Anterior cingulate cortex (tissue), 58 donors: ENCODE measurements around the gene R3HDM4.

Experiments
- DNase-seq, 58 donors: peaks; one replicate each; lab custom pipeline; 2025; lab: John Stamatoyannopoulos, UW

R3HDM4 gene

GRCh38 chr19:932648-933552, 19.9 kb upstream of the R3HDM4 start:
- DNase-seq, result peak in 2 of 58 donors; percentile 8 to 49

- DNase-seq, result no peak
Observed at GRCh38 chr19:931860-932647, 19.0 kb upstream of the R3HDM4 start.

DNA sequence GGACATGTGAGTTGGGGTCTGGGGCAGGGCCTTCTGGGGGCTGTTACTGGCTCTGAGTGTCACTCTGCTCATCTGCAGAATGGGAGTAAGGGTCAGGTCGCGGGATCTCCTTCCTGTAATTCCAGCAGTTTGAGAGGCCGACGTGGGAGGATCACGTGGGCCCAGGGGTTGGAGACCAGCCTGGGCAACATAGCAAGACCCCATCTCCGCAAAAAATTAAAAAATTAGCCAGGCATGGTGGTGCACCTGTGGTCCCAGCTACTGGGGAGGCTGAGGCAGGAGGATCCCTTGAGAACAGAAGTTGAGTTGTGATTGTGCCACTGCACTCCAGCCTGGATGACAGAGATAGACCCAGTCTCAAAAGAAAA, 16.9 kb upstream of the R3HDM4 start:
- DNase-seq, result no peak

- DNase-seq, result no peak
Observed at GRCh38 chr19:929203-929890, 16.3 kb upstream of the R3HDM4 start.

DNA sequence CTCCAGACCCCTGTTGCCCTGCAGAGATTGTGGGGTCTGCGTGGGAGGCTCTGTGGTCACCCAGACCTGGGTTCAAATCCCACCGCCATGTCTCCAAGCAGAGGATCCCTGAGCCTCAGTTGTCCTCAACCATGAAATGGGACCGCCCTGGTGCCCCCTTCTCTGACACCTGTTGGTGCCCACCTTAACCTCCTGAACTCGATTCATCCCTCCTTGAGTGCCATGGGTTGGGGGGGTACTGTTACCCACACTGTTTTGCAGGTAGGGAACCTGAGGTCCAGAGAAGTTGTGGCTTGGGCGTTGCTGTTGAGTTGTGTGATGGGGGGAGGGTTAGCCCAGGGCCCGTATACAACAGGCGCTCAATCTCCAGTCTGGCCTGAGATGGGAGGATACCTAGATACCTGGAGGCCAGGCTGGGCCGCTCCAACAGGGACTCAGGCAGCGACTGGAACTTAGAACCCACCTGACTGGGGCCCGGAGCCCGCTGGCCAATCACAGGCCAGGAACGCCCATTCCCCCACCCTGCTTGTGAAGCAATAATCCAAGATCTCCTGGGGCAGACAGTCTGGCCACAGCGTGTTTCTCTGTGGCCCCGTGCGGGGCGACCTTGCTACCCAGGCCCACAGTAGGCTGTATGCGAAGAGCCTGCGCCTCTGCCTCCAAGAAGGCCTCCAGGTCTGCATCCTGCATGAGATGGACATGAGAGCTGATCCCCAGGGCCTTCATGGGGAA, 15.6 kb upstream of the R3HDM4 start:
- no peak for DNase-seq

DNA sequence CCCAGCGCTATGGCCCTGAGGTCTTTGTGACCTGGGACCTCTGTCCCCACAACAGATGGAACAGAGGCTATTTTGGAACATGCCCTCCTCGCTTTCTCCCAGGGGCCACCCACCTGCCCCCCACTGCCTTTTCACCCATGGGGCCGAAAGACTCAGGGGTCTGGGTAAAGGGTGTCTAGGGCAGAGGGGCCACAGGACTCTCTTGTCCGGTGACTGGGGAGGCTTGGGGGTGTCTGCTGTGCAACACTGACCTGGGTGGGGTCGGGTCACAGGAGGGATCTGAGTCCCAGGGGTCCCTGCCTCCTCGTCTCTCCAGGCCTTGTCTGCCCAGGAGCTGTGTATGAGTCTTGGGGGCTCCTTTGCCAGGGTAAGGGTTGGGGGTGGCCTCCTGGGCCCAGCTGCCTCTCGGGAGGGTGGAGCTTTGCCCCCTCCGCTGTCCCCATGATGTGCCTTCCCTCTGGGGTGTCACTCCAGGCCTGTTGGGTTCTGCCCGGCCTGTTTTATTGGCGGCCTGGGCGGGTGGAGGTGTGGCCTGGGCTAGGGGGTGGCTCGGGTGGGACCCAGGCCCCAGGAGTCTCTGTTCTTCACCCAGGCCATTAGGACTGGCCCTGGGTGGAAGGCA, 14.9 kb upstream of the R3HDM4 start:
- DNase-seq, result no peak

DNA sequence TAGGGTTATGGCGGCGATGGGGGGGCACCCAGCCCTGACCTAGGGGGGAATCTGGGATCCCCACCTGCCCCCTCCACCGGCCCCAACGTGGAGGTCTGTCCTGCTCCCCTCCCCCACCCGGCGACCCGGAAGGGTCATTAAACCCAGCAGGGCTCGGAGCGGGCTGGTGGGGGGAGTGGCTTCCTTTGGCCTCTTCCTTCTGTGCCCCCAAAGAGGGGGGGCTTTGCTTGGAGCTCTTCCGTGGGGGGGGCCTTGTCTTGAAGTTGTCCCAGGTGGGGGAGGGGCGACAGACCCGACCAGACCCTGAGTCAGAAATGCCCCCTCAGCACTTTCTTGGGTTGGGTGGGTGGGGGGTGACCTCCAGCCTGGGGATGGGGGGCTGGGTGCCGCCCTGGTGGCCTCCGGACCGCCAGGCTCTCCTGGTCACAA, 14.3 kb upstream of the R3HDM4 start:
- no peak for DNase-seq

DNA sequence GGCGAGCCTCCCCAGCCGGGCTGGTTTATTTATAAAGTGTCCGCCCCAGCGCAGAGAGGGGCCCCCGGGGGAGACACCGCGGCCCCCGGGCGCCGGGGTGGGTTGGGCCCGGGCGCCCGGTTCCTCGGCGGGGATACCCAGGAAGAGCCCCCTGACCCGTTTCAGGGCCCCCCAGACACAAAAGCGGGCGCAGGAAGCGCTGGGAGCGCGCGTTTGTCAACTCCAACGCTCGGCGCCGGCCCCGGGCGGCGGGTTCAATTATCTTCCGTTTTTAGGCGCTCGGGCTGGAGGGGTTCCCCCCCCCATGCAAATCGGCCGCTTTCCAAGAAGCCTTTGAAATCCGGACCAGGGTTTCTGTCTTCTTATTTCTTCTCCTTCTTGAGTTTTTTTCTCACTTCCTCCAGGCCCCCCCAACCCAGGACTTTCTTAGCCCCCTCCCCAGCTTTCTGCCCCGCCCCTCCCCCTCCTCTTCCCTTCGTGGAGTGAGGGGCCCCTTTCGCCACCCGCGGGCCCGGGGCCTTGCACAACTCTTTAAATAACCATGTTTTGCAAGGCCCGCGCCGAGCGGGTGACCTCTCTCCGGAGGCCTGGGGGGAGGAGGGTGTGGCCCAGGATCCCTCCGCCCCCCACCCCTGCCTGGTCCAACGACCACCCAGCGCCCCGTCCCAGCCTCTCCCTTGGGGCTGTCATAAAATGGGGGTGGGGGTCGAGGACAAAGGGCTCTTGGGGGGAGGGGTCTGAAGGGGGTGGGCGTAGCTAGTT, 13.8 kb upstream of the R3HDM4 start:
- DNase-seq, result peak in 3 of 58 donors; percentile 33 to 44 (median 35)

DNA sequence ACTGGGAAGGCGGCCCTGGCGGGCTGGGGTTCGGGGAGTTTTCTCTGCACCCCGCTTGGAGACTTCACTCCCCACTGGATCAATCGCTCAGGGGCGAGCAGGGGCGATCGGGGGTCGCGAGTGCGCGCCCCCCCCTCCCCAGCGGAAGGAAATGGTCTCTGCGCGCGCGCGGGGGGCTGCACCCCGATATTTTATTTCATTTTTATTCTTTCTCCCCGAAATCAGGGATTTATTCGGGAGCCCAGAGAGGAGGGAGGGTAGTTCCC, 13.2 kb upstream of the R3HDM4 start:
- no peak for DNase-seq

DNA sequence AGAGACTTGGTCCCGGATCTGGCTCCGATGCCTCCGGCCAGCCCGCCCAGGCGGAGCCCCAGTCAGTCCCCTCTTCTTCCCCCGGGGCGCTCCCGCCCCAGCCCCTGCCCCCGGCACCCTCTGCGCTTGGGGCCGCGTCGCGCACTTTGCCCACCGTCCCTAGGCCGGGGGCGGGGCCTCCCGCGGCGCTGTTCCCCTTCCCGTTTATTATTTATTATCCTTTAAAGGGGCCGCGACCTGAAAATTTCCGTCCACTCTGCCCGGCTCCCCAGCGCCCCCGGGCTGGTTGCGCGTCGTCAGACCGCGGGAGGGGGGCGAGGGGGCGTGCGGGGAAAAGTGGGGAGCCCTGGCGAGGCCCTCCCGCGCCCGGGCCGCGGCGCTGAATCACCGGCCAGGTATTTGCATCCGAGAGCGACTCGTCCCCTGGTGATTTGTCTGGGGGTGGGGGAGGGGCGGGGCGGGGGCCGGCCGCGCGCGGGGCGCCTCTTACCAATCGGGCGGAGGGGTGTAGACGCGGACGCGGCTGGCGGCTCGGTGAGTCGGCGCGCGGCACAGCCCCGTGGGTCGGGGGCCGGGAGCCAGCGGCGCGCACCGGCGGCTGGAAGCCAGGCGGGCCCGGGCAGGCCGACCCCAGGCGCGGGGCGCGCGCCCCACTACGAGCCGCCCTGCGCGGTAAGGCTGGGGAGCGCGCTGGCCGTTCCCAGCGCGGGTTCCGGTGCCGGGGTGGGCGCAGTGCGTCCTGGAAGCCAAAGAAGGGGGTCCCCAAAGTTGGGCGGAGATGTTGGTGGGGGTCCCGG, 12.7 kb upstream of the R3HDM4 start, which contains the start of gene ARID3A:
ARID3A (plus strand) TSS at position 510 of the 797 bp plus-strand sequence. CDS start 3,494 bp downstream, outside the sequence.
- DNase-seq, result peak in 56 of 58 donors; percentile 23 to 91 (median 70)

GRCh38 chr19:925087-925525, 12.1 kb upstream of the R3HDM4 start:
- DNase-seq, result peak in 16 of 58 donors; percentile 36 to 85 (median 68)

DNA sequence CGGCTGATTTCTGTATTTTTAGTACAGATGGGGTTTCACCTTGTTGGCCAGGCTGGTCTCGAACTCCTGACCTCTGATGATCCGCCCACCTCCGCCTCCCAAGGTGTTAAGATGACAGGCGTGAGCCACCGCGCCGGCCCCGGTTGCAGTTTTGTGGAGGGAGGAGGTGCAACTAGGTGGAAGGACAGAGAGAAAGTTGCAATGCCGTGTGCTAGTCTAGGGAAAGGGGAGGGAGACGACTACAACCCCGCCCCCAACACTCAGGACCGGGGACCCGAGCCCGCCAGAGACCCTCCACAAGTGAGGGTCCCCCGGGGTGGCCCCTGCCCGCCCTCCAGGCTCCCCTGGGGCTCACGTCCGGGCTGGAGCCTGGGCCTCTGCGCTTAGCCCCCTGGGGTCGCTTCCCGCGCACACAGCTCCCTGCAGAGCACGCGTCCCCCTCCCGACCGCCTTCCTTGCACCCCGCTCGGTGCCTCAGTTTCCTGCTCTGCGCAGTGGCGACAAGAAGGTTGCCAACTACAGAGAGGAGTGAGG, 11.6 kb upstream of the R3HDM4 start:
- no peak for DNase-seq

- DNase-seq, result peak in 1 of 58 donors; percentile 28
Observed at GRCh38 chr19:920051-920864, 7.2 kb upstream of the R3HDM4 start.

GRCh38 chr19:919199-920050, 6.4 kb upstream of the R3HDM4 start:
- no peak for DNase-seq

GRCh38 chr19:918481-919198, 5.6 kb upstream of the R3HDM4 start:
- DNase-seq, result no peak

GRCh38 chr19:918152-918437, 5.1 kb upstream of the R3HDM4 start:
- no peak for DNase-seq
